ENCODE data around the gene DRD2. TPM values are rescaled to one million over a fixed set of nuclear protein-coding genes. Genes with fewer than 3 reads are reported as not detected.

DRD2 gene
- total RNA-seq, 2 donors from 2014 or later, result 0.26 TPM; not detected in 1

DNA sequence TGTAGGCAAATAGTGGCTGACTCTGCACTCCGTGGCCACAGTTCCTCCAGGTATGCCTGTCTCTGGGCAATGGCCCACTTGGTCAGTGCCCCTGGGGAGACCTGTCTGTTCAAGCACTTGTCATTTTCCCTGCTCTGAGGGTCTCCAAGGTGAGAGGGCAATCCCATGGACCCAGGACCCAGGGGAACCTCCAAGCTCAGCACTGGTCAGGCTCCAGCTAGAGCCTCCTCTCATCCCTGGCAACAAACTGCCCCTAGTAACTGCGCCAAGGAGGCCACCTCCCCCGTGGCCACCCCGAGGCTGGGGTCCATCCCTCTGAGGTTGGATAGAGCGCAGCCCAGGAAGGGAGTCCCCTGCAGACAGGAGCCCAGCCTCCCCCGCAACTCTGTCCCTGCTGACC lies 88.3 kb downstream of the DRD2 start:
- Histone ChIP-seq H3K4me1 (peaks cover 9% of the 10 kb centered on the region), H3K36me3 (replicated peaks in 1 of 2; ENCODE audit: insufficient read depth in 1 of 2, low read depth in 2 of 2) (no peaks in the 10 kb centered on the region), H3K27me3 (peaks cover 0 to 8% of the 10 kb centered on the region in 2 donors), H3K9me3 (no peaks in the 10 kb centered on the region), H3K4me3 (no peak overlapping the region), H3K27ac (no peak overlapping the region)
- intact Hi-C loops (cut with DNase I), result no loop called here
- 68 to 100% methylated on average over 3 to 6 of the region's 6 CpGs for WGBS, 2 donors
- DNase-seq (no peak), ATAC-seq (no peak)
- TF ChIP-seq POLR2A (IDR thresholded peaks at IDR 0.05), result no peak
- no peak for TF ChIP-seq CTCF (IDR thresholded peaks at IDR 0.05)

- H3K27ac ChIP-seq, result no peak overlapping the region
- H3K4me3 ChIP-seq, result no peak overlapping the region
- ATAC-seq, result no peak
- H3K27me3 ChIP-seq, result peaks cover 0 to 8% of the 10 kb centered on the region in 2 donors
- no peaks in the 10 kb centered on the region for H3K9me3 ChIP-seq
- intact Hi-C loops (cut with DNase I), result no loop called here
- peaks cover 9% of the 10 kb centered on the region for H3K4me1 ChIP-seq
- no peaks in the 10 kb centered on the region for H3K36me3 ChIP-seq (replicated peaks in 1 of 2; ENCODE audit: insufficient read depth in 1 of 2, low read depth in 2 of 2)
- DNase-seq, result no peak
- TF ChIP-seq CTCF (IDR thresholded peaks at IDR 0.05), result no peak
- TF ChIP-seq POLR2A (IDR thresholded peaks at IDR 0.05), result no peak
- 97 to 100% methylated on average over 3 of the region's 3 CpGs for WGBS, 2 donors
These were observed 89.4 kb downstream of the DRD2 start for GRCh38 chr11:113385749-113386148.

DNA sequence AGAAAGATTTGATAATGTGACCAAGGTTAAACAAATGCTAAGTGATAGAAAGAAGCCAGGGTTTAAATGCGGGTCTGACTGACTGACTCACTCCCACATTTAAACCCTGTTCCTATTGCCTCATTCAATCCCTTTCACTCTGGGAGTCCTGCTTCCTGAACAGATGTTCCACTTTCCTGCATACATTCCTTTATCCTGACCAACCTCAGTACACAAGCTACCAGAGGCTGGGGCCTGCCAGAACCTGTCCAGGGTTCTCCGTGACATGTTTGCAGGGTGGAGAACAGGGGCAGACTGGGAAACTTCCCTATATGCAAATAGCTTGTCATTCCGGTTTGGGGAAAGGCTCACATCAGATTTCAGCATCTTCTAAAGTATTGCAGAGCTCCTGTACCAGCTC lies 90.6 kb downstream of the DRD2 start:
- H3K27me3 ChIP-seq, result peaks cover 0 to 8% of the 10 kb centered on the region in 2 donors
- no peak for ATAC-seq
- no peak overlapping the region for H3K4me3 ChIP-seq
- H3K4me1 ChIP-seq, result peaks cover 9% of the 10 kb centered on the region
- peak in 1 of 4 donors; percentile 23 for DNase-seq
- WGBS, 2 donors, result 38 to 60% methylated on average over 3 of the region's 3 CpGs
- H3K9me3 ChIP-seq, result no peaks in the 10 kb centered on the region
- H3K36me3 ChIP-seq (replicated peaks in 1 of 2; ENCODE audit: insufficient read depth in 1 of 2, low read depth in 2 of 2), result no peaks in the 10 kb centered on the region
- intact Hi-C loops (cut with DNase I), result no loop called here
- TF ChIP-seq CTCF (IDR thresholded peaks at IDR 0.05) (no peak), POLR2A (IDR thresholded peaks at IDR 0.05) (no peak)
- no peak overlapping the region for H3K27ac ChIP-seq

DNA sequence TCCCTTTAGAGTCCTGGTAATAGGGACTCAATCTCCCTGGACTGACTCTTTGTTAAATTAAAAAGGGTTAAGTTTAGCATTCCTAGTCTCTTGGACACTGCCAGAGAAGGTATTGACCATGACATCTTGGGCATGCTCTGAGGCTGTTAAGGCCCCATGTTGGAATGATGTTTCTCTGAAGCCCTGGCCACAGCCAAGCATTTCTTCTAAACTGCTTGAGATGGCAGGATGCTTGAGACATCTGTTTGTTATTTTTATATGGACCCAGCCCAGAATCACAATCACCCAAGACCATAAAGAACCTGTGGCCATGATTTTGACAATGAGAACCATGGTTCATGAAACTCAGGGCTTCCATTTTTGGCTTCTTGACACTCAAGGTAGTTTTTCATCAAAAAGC lies 93.1 kb downstream of the DRD2 start:
- Histone ChIP-seq H3K27me3 (no peaks in the 10 kb centered on the region), H3K9me3 (no peaks in the 10 kb centered on the region), H3K4me3 (no peak overlapping the region), H3K36me3 (replicated peaks in 1 of 2; ENCODE audit: insufficient read depth in 1 of 2, low read depth in 2 of 2) (no peaks in the 10 kb centered on the region), H3K4me1 (no peaks in the 10 kb centered on the region), H3K27ac (no peak overlapping the region)
- no peak for TF ChIP-seq CTCF (IDR thresholded peaks at IDR 0.05)
- TF ChIP-seq POLR2A (IDR thresholded peaks at IDR 0.05), result no peak
- DNase-seq, result no peak
- no peak for ATAC-seq
- intact Hi-C loops (cut with DNase I), result no loop called here

GRCh38 chr11:113378692-113379091 lies 96.5 kb downstream of the DRD2 start:
- H3K27ac ChIP-seq, result no peak overlapping the region
- no peaks in the 10 kb centered on the region for H3K36me3 ChIP-seq (replicated peaks in 1 of 2; ENCODE audit: insufficient read depth in 1 of 2, low read depth in 2 of 2)
- H3K4me1 ChIP-seq, result no peaks in the 10 kb centered on the region
- ATAC-seq (no peak), DNase-seq (no peak)
- TF ChIP-seq CTCF (IDR thresholded peaks at IDR 0.05) (no peak), POLR2A (IDR thresholded peaks at IDR 0.05) (no peak)
- no peak overlapping the region for H3K4me3 ChIP-seq
- intact Hi-C loops (cut with DNase I), result no loop called here
- 64 to 65% methylated on average over 1 of the region's 1 CpG for WGBS, 2 donors
- H3K9me3 ChIP-seq, result no peaks in the 10 kb centered on the region
- no peaks in the 10 kb centered on the region for H3K27me3 ChIP-seq

All from body of pancreas (tissue), 4 donors.